ENCODE measurements around the gene SMS. TPM values are rescaled to one million over a fixed set of nuclear protein-coding genes. Genes with fewer than 3 reads are reported as not detected.

Gene SMS
- polyA plus RNA-seq, 3 donors: 137 to 163 (median 144) TPM

DNA sequence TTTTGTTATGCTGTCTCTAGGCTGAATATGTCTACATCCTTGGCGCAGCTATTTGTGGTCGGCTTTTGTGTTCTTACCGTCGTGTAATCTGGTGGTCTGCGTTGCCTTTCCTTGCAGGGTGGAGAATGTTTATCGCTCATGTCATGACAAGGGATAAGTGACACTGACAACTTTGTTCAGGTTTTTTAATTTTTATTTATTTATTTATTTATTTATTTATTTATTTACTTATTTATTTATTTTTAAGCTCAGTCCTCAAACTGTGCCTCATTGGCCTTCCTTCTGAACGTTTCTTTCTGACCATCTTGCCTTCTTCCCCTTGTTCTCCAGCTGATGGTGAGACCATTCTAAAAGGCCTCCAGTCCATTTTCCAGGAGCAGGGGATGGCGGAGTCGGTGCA, 26.4 kb downstream of the SMS start:
- DNase-seq (ENCODE audit: extremely low read depth in 1 of 11, low read depth in 9 of 11, low spot score in 4 of 11): no peak

DNA sequence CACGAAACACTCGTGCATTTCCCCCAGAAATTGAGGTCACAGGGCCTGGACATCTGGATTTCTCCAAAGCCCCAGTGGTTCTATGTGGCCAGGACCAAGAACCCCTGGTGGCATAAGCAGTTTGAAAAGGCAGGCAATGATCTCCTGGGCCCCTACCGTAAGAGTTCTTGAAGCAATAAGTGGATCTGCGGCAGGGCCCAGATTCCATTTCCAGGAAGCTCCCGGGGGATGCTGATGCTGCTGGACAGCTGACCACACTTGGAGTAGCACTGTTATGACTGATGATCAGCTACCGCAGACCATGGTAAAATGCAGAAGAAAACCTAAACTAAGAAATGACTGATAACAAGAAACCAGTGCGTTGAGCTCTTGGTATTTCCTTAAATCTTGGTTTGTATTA, 27.8 kb downstream of the SMS start:
- DNase-seq (ENCODE audit: extremely low read depth in 1 of 11, low read depth in 9 of 11, low spot score in 4 of 11): no peak

DNA sequence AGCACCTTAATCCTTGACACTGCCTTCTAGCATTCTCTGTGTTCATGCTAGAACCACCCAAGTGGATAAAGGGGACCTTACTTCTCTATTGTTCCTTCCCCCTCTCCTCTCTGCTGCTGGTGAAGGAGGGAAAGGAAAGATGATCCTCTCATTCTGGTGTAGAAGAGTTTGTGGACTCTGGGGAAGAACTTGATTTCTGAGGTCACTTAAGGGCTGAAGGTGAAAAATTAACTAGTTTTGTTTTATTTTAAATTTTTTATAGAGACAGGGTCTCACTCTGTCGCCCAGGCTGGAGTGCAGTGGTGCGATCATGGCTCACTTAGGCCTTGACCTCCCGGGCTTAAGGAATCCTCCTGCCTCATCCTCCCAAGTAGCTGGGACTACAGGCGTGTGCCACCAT, 29.8 kb downstream of the SMS start:
- no peak for DNase-seq (ENCODE audit: extremely low read depth in 1 of 11, low read depth in 9 of 11, low spot score in 4 of 11)

DNA sequence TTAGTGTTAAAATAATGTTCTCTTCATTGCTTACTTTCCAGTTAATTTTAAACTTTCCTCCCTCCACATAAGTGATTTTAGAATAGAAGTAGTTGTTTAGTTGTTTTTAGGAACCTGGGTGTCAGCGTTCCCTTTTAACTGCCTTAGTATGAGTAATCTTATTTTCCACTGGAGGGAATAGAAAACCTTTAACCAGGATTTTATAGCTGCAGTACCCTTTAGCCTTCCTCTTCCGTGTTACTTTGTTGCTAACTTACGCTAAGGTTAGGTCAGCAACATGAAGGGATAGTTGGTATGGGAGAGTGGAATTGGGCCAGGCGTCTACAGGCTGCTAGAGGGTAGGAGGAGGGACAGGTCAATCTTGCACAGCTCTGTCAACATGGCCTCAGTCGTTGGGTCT, 31.5 kb downstream of the SMS start:
- no peak for DNase-seq (ENCODE audit: extremely low read depth in 1 of 11, low read depth in 9 of 11, low spot score in 4 of 11)

DNA sequence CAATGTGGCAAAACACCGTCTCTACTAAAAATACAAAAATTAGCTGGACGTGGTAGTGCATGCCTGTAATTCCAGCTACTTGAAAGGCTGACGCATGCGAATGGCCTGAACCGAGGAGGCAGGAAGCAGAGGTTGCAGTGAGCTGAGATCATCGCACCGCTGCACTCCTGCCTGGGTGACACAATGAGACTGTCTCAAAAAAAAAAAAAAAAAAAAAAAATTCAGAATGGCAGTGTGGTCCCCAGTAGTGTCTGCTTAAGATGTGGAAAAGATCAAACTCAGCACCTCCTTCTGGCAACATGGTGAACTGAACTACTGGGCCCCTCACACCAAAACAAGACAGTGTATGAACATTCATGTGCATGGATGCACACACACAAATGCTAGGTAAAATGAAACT, 32.2 kb downstream of the SMS start:
- no peak for DNase-seq (ENCODE audit: extremely low read depth in 1 of 11, low read depth in 9 of 11, low spot score in 4 of 11)

DNA sequence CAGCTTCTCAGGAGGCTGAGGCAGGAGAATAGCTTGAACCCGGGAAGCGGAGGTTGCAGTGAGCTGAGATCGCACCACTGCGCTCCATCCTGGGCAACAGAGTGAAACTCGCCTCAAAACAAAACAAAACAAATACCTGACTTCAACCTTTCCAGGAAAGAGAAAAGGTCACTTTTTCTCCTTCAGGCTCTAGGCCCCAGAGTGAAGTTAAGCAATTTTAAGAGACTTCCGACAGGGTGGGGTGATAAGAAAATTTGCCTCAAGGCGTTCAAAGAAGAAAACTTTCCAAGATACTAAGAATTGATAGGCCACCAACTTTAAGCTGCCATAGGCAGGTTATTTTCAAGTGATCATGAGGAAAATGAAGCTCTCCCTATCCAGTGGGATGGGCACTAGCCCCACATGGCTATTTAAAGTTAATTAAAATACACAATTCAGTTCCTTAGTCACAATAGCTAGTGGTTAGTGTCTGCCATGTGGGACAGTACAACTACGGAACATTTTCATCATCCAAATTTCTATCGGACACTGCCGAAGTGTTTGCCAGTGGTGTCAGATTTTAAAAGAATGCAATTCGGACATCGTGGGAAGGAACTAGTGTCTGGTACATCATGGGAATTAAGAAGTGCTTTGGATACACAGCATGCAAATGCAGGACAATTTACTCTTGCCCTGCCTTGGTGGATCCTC, 33.0 kb downstream of the SMS start:
- no peak for DNase-seq (ENCODE audit: extremely low read depth in 1 of 11, low read depth in 9 of 11, low spot score in 4 of 11)

DNA sequence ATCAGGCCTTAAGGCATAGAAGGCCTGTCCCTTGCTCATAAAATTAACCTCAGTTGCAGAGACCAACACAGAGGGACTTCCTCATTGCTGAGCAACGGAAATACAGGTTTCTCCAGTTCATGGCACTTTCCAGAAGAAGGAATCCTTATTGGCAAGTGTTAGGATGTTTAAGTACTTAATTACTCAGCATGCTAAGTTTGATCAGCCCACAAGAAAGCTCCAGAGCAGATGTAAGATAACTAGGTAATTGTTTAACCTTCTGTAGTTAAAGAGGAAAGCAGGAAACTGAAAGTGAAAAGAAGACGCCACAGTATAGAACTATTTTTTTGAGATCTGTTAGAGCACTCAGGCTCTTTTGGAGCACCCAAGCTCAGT, 33.5 kb downstream of the SMS start:
- no peak for DNase-seq (ENCODE audit: extremely low read depth in 1 of 11, low read depth in 9 of 11, low spot score in 4 of 11)

DNA sequence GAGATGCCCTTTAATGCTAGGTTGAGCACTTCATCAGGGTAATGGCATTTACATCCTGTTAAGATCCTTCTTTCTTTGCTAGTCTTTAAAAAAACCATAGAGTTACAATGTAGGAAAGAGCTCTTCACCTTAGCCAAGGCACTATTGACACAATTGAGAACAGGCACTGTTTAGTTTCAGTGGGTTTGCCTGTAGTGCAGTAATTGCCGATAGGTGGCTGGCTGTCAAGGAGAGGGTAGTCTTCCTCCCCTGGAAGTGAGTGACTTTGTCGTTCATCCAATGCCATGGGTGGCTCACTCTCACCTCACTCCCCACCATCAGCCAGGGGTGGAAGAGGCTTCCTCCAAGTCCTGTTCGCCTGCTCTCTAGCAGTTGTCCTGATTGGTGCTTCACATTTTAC, 34.7 kb downstream of the SMS start:
- no peak for DNase-seq (ENCODE audit: extremely low read depth in 1 of 11, low read depth in 9 of 11, low spot score in 4 of 11)

DNA sequence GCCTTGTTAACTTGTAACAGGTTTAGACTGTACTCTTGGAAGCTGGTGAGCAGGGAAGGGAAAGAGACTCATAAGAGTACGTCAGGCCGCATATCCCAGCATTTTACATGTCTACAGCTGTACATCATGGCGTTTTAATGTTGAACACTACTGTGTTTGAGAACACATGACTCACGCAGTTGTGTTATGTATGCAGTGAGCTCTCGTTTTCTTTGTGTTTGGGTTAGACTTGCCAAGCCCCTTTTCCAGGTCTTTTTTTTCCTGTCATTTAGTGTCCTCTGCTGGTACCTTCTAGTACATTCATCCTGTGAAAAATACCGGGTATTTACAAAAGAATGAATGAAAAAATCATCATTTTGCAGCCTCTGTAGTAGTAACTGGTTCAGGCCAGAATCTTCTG, 35.3 kb downstream of the SMS start:
- DNase-seq (ENCODE audit: extremely low read depth in 1 of 11, low read depth in 9 of 11, low spot score in 4 of 11): peak in 1 of 11 donors; percentile 8

DNA sequence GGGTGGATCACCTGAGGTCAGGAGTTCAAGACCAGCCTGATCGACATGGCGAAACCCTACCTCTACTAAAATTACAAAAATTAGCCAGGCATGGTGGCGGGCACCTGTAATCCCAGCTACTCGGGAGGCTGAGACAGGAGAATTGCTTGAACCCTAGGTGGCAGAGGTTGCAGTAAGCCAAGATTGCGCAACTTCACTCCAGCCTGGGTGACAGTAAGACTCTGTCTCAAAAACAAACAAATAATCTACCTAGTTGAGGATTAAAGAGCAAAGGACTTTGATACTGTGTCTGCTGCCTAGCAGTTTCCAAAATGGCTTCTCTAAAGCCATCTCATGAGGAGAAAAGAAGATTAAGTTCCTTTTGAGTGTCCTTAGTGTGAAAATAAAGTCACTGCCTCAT, 37.8 kb downstream of the SMS start:
- no peak for DNase-seq (ENCODE audit: extremely low read depth in 1 of 11, low read depth in 9 of 11, low spot score in 4 of 11)

DNA sequence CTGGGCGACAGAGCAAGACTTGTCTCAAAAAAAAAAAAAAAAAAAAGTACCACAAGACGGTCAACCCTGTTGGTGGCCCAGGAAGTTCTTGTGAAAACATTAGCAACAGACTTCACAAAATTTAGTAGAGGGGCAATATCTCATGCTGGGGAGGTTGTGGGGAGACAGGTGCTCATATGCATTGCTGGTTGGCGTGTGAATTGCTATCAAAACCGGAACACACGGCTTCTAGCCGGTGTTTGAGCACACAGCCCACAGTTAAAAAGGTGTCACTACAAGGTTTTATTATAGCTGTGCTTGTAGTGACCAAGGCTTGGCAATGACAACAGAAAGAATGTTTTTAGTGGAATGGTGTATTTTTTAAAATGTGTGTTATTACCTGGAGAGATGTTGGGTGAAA, 41.8 kb downstream of the SMS start:
- DNase-seq (ENCODE audit: extremely low read depth in 1 of 11, low read depth in 9 of 11, low spot score in 4 of 11): no peak

DNA sequence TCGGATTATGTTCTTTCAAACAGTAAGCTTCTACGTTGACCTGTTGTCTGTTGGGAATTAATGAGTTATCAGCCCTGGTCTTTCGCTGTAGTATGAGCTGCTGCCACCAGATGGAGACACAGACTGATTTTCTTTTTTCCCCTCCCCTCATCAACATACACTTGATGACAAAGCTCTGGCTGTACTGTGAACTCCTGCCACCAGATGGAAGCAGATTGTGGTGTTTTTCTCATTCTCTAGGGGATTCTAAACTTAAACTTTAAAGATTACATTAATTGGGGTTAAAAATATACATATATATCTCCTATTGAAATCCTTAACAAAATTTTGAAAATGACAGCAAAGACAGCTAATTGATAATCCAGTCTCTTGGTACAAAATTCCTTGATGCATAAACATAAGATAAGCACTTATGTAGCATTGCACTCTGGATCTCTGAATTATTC, 44.8 kb downstream of the SMS start:
- DNase-seq (ENCODE audit: extremely low read depth in 1 of 11, low read depth in 9 of 11, low spot score in 4 of 11): peak; percentile 26 to 72 (median 58)

DNA sequence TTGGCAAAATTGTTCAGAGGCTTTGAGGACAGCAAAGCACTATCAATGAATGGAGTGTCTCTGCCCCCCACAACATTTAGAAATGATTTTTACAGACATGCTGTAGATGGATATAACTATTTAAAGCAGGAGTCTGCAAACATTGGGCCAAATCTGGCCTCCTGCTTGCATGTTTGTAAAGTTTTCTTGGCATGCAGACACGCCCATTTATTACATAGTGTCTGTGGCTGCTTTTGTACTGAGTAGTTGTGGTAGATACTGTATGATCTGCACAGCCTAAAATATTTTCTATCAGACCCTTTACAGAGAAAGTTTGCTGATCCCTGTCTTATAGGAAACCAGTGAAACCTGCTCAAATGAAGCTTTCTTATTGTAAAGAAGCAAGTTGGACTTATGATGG, 46.1 kb downstream of the SMS start:
- DNase-seq (ENCODE audit: extremely low read depth in 1 of 11, low read depth in 9 of 11, low spot score in 4 of 11): no peak

DNA sequence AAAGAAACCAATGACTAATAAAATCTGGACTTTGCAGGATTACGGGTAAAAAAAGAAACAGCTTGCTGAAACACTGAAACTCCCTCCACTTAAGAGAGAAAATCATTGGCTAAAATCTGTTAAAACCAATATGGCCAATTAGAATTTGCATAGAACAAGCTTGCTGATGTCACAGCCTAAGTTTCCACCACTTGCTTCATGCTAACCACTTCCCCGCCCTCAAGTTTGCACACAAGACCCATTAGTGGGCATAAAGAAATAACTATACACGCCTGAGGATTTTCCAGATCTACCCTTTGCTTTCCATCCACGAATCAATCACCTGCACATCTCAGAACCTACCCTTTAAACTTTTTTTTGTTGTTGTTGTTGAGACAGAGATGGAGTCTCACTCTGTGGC, 48.9 kb downstream of the SMS start:
- DNase-seq (ENCODE audit: extremely low read depth in 1 of 11, low read depth in 9 of 11, low spot score in 4 of 11): no peak

DNA sequence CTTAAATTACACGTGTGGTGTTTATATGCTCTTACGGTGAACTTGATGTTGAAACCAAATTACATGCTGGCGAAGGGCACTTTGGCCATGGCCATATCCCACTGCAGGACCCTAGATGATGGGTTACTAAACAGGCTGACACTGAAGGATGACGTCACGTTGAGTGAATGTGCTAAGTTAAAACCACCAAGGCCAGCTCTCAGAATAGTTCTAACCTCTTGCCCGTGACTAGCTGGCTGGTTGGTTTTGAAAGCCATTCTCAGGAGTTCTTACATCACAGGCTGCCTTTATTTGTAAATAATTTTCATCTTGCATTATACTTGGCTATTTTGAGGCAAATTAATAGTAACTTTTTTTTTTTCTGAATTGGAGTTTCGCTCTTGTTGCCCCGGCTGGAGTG, 50.3 kb downstream of the SMS start:
- DNase-seq (ENCODE audit: extremely low read depth in 1 of 11, low read depth in 9 of 11, low spot score in 4 of 11): no peak

DNA sequence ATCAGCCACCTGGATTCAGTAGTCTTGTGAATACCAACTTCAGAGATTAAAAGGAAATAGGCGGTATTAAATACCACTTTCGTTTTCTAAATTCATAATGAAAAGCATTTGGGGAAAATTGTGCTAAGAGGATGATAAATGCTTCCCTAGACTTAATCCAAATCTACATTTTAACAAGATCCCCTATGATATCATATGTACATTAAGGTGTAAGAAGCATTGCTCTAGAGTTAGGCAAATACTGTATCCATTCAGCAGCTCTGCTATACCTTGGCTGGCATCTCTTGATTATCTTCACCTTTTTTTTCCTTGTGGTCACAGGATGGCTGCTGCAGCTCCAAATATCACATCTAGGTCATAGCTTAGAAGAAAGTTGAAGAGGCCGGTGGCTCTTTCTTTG, 51.0 kb downstream of the SMS start:
- no peak for DNase-seq (ENCODE audit: extremely low read depth in 1 of 11, low read depth in 9 of 11, low spot score in 4 of 11)

DNA sequence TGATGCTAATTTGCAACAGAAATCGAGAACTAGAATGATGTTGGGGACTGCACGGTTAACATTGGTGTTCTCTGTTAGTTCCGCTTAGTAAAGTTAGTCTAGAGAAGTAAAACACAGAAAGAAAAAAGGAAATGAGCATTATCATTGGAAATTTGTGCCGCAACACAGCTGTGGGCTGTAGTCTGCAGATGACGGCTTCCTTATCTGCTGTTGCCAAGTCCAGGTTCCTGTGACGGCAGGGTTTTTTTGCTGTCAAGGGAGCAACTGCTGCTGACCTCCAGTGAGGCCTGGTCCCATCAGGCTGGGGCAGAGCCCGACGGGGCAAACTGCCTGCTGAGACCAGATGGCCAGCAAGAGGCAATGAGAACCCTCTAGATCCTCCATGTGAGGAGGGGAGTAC, 52.8 kb downstream of the SMS start:
- no peak for DNase-seq (ENCODE audit: extremely low read depth in 1 of 11, low read depth in 9 of 11, low spot score in 4 of 11)

DNA sequence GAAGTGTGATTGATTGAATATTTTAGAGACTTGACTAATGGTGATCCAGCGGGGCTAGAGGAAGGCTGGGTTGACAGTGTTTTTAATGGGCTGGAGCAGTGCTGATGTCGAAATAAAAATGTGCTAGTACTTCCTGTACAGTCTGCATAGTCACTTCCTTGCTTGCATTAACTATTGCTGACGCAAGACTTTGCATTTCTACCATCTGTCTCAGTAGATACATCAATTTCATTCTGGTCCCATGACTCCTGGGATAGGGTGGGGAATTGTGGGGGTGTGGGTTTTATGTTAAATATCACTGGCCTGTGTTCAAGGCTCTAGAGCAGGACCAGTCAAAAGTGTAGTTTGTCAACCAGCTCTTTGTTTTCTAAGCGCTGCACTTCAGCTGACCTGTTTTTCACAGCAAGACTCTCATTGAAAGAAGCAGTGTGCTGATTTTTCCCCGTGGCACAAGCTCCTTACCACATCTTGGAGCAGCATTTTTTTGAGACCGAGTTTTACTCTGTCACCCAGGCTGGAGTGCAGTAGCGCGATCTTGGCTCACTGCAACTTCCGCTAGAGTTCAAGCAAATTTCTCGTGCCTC, 56.5 kb downstream of the SMS start:
- DNase-seq (ENCODE audit: extremely low read depth in 1 of 11, low read depth in 9 of 11, low spot score in 4 of 11): no peak

DNA sequence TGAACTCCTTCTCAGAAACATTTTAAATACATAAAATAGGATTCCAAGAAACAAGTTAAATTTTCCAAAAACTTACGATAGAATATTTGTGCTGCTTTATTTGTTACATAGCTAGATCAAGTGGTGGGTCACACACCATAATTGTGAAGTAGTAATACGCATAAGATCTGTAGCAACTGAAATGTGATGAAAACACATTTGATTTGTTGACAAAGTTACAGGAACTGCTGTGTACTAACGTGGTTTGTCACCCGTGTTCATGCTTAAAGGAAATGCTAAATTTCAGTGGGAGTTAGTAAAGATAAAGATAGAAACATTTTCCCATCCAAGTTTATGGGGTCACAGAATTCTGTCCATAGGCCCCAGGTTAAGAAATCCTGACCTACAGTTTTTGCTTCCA, 57.5 kb downstream of the SMS start:
- no peak for DNase-seq (ENCODE audit: extremely low read depth in 1 of 11, low read depth in 9 of 11, low spot score in 4 of 11)

DNA sequence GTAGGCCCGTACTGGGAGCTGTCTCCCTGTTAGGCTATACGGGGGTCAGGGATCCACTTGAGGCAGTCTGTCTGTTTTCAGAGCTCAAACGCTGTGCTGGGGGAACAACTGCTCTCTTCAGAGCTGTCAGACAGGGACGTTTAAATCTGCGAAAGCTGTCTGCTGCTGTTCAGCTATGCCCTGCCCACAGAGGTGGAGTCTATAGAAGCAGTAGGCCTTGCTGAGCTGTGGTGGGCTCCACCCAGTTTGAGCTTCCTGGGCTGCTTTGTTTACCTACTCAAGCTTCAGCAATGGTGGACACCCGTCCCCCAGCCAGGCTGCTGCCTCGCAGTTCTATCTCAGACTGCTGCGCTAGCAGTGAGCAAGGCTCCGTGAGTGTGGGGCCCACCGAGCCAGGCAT, 64.4 kb downstream of the SMS start:
- no peak for DNase-seq (ENCODE audit: extremely low read depth in 1 of 11, low read depth in 9 of 11, low spot score in 4 of 11)

DNA sequence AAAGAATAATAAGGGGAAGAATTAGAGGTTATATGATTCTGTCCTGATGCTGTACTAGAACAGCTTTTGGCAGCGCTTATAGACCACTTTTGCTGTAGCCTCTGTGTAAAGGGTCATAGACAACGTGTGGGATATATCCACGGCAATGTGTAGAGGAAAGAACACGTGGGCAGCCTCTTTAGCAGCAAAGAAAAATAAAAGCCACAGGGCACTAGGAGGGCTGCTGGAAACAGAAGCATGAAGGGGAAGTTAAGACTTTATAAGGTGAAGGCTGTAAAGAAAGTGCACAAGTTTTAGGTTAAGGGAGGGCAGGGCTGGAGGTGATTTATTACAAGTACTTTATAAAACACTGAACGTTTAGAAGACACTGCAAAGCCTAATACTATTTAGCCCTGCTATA, 71.5 kb downstream of the SMS start:
- DNase-seq (ENCODE audit: extremely low read depth in 1 of 11, low read depth in 9 of 11, low spot score in 4 of 11): no peak

All from renal cortex interstitium (tissue), 11 donors.